NCI-H2227 treated with DMSO at 0.1 percent for 48 hours (cell line): ENCODE measurements around the gene NECAP2.
"Not testable (repeated sequence)": the region's sequence is repeated elsewhere in the genome, so short reads cannot be mapped to it uniquely, and the experiment has no call there.

ENCODE experiments used
- DNase-seq: peaks from one replicate; lab custom pipeline; 2025; lab: John Stamatoyannopoulos, UW

Gene NECAP2

GRCh38 chr1:16461681-16462080, 21.2 kb downstream of the NECAP2 start:
- DNase-seq: no peak

- no peak for DNase-seq
These were observed 22.3 kb downstream of the NECAP2 start for GRCh38 chr1:16462773-16463330.

- no peak for DNase-seq
These were observed 24.5 kb downstream of the NECAP2 start for GRCh38 chr1:16464917-16465625.

GRCh38 chr1:16468558-16468957, 28.0 kb downstream of the NECAP2 start:
- DNase-seq: no peak

- no peak for DNase-seq
These were observed 33.8 kb downstream of the NECAP2 start for GRCh38 chr1:16474166-16474800.

GRCh38 chr1:16474891-16475290, 34.4 kb downstream of the NECAP2 start:
- DNase-seq: not testable (repeated sequence)

GRCh38 chr1:16475771-16476770, 35.5 kb downstream of the NECAP2 start:
- not testable (repeated sequence) for DNase-seq

GRCh38 chr1:16478091-16478490, 37.6 kb downstream of the NECAP2 start:
- no peak for DNase-seq

- DNase-seq: not testable (repeated sequence)
These were observed 42.6 kb downstream of the NECAP2 start for GRCh38 chr1:16483146-16483545.

GRCh38 chr1:16483639-16484500, 43.3 kb downstream of the NECAP2 start:
- not testable (repeated sequence) for DNase-seq

- no peak for DNase-seq
These were observed 43.9 kb downstream of the NECAP2 start for GRCh38 chr1:16484501-16484835.

- no peak for DNase-seq
These were observed 44.4 kb downstream of the NECAP2 start for GRCh38 chr1:16484931-16485330.

GRCh38 chr1:16486316-16486715, 45.8 kb downstream of the NECAP2 start:
- not testable (repeated sequence) for DNase-seq

- not testable (repeated sequence) for DNase-seq
These were observed 46.5 kb downstream of the NECAP2 start for GRCh38 chr1:16487011-16487410.

GRCh38 chr1:16489195-16489880, 48.8 kb downstream of the NECAP2 start:
- not testable (repeated sequence) for DNase-seq

GRCh38 chr1:16491056-16491675, 50.6 kb downstream of the NECAP2 start:
- DNase-seq: no peak

- DNase-seq: not testable (repeated sequence)
These were observed 52.4 kb downstream of the NECAP2 start for GRCh38 chr1:16492937-16493336.

GRCh38 chr1:16493731-16494130, 53.2 kb downstream of the NECAP2 start:
- DNase-seq: not testable (repeated sequence)

GRCh38 chr1:16497474-16497904, 57.0 kb downstream of the NECAP2 start:
- DNase-seq: not testable (repeated sequence)

- DNase-seq: not testable (repeated sequence)
These were observed 57.5 kb downstream of the NECAP2 start for GRCh38 chr1:16498047-16498446.
